ENCODE results near the gene STON1. TPM values are rescaled to one million over a fixed set of nuclear protein-coding genes. Genes with fewer than 3 reads are reported as not detected.

STON1 gene
- total and polyA plus RNA-seq, 12 donors = 4.6 to 51.1 (median 13.4) TPM

- no peak overlapping the region for H3K4me3 ChIP-seq
- TF ChIP-seq CTCF (IDR thresholded peaks at IDR 0.05) = no peak
- no peak for TF ChIP-seq POLR2A (IDR thresholded peaks at IDR 0.05)
- WGBS, 4 donors = 75 to 88% (median 82%) methylated on average over 4 of the region's 4 CpGs
- H3K27me3 ChIP-seq = no peaks in the 10 kb centered on the region
- intact Hi-C loops (cut with DNase I) = no loop called here
- peak overlapping the region in 1 of 5 donors; percentile 48 for H3K27ac ChIP-seq
- DNase-seq = no peak
- H3K9me3 ChIP-seq (replicated peaks in 1 of 3) = no peaks in the 10 kb centered on the region
- H3K36me3 ChIP-seq (replicated peaks in 1 of 2) = peaks cover 0 to 12% of the 10 kb centered on the region in 2 donors
- H3K4me1 ChIP-seq (replicated peaks in 1 of 2) = peaks cover 24 to 36% of the 10 kb centered on the region in 2 donors
Observed at GRCh38 chr2:48483506-48483905, 46.4 kb upstream of the STON1 start.

GRCh38 chr2:48483916-48484315 is 46.0 kb upstream of the STON1 start:
- intact Hi-C loops (cut with DNase I) = no loop called here
- H3K27ac ChIP-seq = peak overlapping the region in 1 of 5 donors; percentile 48
- no peak for TF ChIP-seq CTCF (IDR thresholded peaks at IDR 0.05)
- no peak for TF ChIP-seq POLR2A (IDR thresholded peaks at IDR 0.05)
- H3K4me1 ChIP-seq (replicated peaks in 1 of 2) = peaks cover 24 to 36% of the 10 kb centered on the region in 2 donors
- H3K27me3 ChIP-seq = no peaks in the 10 kb centered on the region
- 78 to 85% (median 81%) methylated on average over 6 of the region's 6 CpGs for WGBS, 4 donors
- peaks cover 0 to 12% of the 10 kb centered on the region in 2 donors for H3K36me3 ChIP-seq (replicated peaks in 1 of 2)
- DNase-seq = no peak
- H3K9me3 ChIP-seq (replicated peaks in 1 of 3) = no peaks in the 10 kb centered on the region
- no peak overlapping the region for H3K4me3 ChIP-seq

- peaks cover 0 to 12% of the 10 kb centered on the region in 2 donors for H3K36me3 ChIP-seq (replicated peaks in 1 of 2)
- TF ChIP-seq CTCF (IDR thresholded peaks at IDR 0.05) (no peak), POLR2A (IDR thresholded peaks at IDR 0.05) (no peak)
- H3K4me3 ChIP-seq = no peak overlapping the region
- H3K4me1 ChIP-seq (replicated peaks in 1 of 2) = peaks cover 1 to 4% of the 10 kb centered on the region in 2 donors
- 90 to 96% (median 94%) methylated on average over 3 of the region's 3 CpGs for WGBS, 4 donors
- H3K9me3 ChIP-seq (replicated peaks in 1 of 3) = no peaks in the 10 kb centered on the region
- DNase-seq = no peak
- H3K27me3 ChIP-seq = no peaks in the 10 kb centered on the region
- intact Hi-C loops (cut with DNase I) = no loop called here
- H3K27ac ChIP-seq = no peak overlapping the region
Observed at GRCh38 chr2:48488545-48488944, 41.4 kb upstream of the STON1 start.

GRCh38 chr2:48496849-48497248 is 33.1 kb upstream of the STON1 start:
- Histone ChIP-seq H3K27ac (peak overlapping the region in 2 of 5 donors; percentile 35 to 70), H3K27me3 (no peaks in the 10 kb centered on the region), H3K4me1 (replicated peaks in 1 of 2) (peaks cover 7 to 10% of the 10 kb centered on the region in 2 donors), H3K36me3 (replicated peaks in 1 of 2) (peaks cover 0 to 26% of the 10 kb centered on the region in 2 donors), H3K9me3 (replicated peaks in 1 of 3) (no peaks in the 10 kb centered on the region), H3K4me3 (no peak overlapping the region)
- intact Hi-C loops (cut with DNase I) = no loop called here
- peak in 6 of 7 donors; percentile 33 to 76 (median 65) for DNase-seq
- 29 to 52% (median 46%) methylated on average over 2 of the region's 2 CpGs for WGBS, 4 donors
- TF ChIP-seq POLR2A (IDR thresholded peaks at IDR 0.05) (no peak), CTCF (IDR thresholded peaks at IDR 0.05) (no peak)
